Mesodermal cell (in vitro differentiated cells): Measurements from ENCODE around the gene POU6F1.

Experiments
- H3K27ac ChIP-seq: 2 replicates; pipeline ENCODE4 v1.7.0; 2013; ENCODE audit warnings: mild to moderate bottlenecking, low read depth, low read length, moderate library complexity; ENCODE audit not compliant: severe bottlenecking
- H3K36me3 ChIP-seq: 2 replicates; pipeline ENCODE4 v1.7.1; 2013; ENCODE audit warnings: mild to moderate bottlenecking, low read length, moderate library complexity; ENCODE audit not compliant: control insufficient read depth, insufficient read depth
- H3K4me1 ChIP-seq: one replicate; pipeline ENCODE4 v1.7.1; 2013; ENCODE audit warnings: mild to moderate bottlenecking, low read length; ENCODE audit not compliant: insufficient read depth, control insufficient read depth, poor library complexity, severe bottlenecking
- H3K4me3 ChIP-seq: 2 replicates; pipeline ENCODE4 v1.7.0; 2013; ENCODE audit warnings: low read length, control low read depth, mild to moderate bottlenecking; ENCODE audit not compliant: insufficient read depth, poor library complexity, severe bottlenecking; ENCODE audit errors: extremely low read depth
- H3K9me3 ChIP-seq: 2 replicates; pipeline ENCODE4 v1.7.1; 2013; ENCODE audit warnings: mild to moderate bottlenecking, low read length, moderate library complexity; ENCODE audit not compliant: control insufficient read depth
- WGBS, 2 experiments: methylation state at CpG; one replicate each; pipeline ENCODE4 v1.1.5; 2013; ENCODE audit warnings: missing lambda C conversion rate in 2 of 2; ENCODE audit not compliant: insufficient coverage in 2 of 2; 5-methylcytosine and 5-hydroxymethylcytosine counted together

Gene POU6F1

DNA sequence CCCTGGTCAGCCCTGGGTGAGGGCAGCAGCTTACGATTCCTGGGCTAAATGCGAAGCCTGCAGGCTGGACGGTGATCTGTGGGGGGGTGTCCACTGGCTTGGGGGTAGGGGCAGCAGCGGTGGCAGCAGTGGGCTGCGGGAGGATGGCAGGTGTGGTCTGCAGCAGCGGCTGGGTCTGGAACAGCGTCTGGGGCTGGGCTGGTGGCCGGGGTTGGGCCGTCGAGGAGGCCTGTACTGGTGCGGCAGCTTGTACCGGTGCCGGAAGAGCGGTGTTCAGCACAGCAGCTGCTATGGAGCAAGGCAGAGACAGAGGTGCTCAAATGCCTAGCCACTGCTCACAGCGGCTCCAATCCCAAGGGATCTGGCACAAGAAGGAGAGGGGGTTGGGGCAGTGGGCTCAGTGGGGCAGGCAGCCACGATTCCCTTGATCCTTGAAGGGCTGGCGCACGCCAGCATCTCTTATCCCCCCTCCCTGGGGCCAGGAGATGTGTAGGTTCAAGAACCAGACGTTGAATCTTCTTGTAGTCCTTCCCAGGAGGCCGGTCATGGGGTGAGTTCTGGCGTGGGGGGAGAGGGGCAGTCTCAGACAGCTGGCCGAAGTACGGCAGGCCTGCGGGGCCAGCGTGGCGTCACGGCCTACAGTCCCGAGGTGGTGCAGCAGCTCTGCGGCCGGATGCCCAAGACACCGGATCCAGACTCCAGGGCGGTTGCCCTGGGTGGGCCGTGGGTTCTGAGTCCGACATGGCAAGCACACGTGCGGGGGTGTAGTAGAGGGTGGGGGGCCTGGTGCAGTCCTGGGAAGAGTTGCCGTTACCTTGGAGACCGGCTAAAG lies 19.9 kb downstream of the POU6F1 start:
- H3K4me1 ChIP-seq: no peaks in the 10 kb centered on the region
- H3K9me3 ChIP-seq: no peaks in the 10 kb centered on the region
- no peak overlapping the region for H3K27ac ChIP-seq
- no peak overlapping the region for H3K4me3 ChIP-seq
- H3K36me3 ChIP-seq: no peaks in the 10 kb centered on the region
- WGBS, 2 experiments: 93 to 95% methylated on average over 27 to 37 of the region's 38 CpGs

- no peak overlapping the region for H3K4me3 ChIP-seq
- no peaks in the 10 kb centered on the region for H3K4me1 ChIP-seq
- no peaks in the 10 kb centered on the region for H3K36me3 ChIP-seq
- no peaks in the 10 kb centered on the region for H3K9me3 ChIP-seq
- H3K27ac ChIP-seq: no peak overlapping the region
- 96 to 99% methylated on average over 7 to 9 of the region's 9 CpGs for WGBS, 2 experiments
These were observed 21.3 kb downstream of the POU6F1 start for GRCh38 chr12:51196547-51196946.

GRCh38 chr12:51195841-51196240 lies 22.0 kb downstream of the POU6F1 start:
- H3K27ac ChIP-seq: no peak overlapping the region
- H3K9me3 ChIP-seq: no peaks in the 10 kb centered on the region
- H3K36me3 ChIP-seq: no peaks in the 10 kb centered on the region
- WGBS, 2 experiments: 87 to 100% methylated on average over 4 to 7 of the region's 7 CpGs
- no peaks in the 10 kb centered on the region for H3K4me1 ChIP-seq
- H3K4me3 ChIP-seq: no peak overlapping the region

- no peaks in the 10 kb centered on the region for H3K4me1 ChIP-seq
- WGBS, 2 experiments: 93 to 95% methylated on average over 4 to 5 of the region's 5 CpGs
- H3K36me3 ChIP-seq: no peaks in the 10 kb centered on the region
- H3K4me3 ChIP-seq: no peak overlapping the region
- H3K9me3 ChIP-seq: no peaks in the 10 kb centered on the region
- no peak overlapping the region for H3K27ac ChIP-seq
These were observed 25.6 kb downstream of the POU6F1 start for GRCh38 chr12:51192284-51192671.

GRCh38 chr12:51191516-51192283 lies 26.2 kb downstream of the POU6F1 start:
- Histone ChIP-seq H3K27ac (no peak overlapping the region), H3K9me3 (no peaks in the 10 kb centered on the region), H3K4me3 (no peak overlapping the region), H3K4me1 (no peaks in the 10 kb centered on the region), H3K36me3 (no peaks in the 10 kb centered on the region)
- WGBS, 2 experiments: 85 to 88% methylated on average over 4 to 10 of the region's 12 CpGs

DNA sequence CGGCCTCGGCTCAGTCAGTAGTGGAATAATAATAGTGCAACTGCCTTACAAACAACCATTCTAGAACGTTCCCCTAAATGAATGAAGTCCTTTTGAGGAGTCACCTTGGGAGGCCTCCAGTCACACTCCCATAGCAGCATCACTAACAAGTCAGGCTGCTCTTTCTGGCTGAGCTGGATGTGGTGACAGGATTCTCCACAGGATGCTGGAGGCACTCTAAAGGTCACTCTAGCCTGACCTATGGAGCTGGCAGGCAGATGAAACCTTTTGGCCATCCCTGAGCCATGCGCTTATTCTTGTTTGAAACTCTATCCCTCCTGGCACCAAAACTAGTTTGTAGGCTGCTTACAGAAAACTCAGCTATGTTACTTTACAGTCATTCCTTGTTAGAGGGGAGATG lies 27.0 kb downstream of the POU6F1 start:
- no peaks in the 10 kb centered on the region for H3K9me3 ChIP-seq
- H3K27ac ChIP-seq: no peak overlapping the region
- 94 to 100% methylated on average over 1 to 3 of the region's 4 CpGs for WGBS, 2 experiments
- H3K36me3 ChIP-seq: no peaks in the 10 kb centered on the region
- no peaks in the 10 kb centered on the region for H3K4me1 ChIP-seq
- no peak overlapping the region for H3K4me3 ChIP-seq

DNA sequence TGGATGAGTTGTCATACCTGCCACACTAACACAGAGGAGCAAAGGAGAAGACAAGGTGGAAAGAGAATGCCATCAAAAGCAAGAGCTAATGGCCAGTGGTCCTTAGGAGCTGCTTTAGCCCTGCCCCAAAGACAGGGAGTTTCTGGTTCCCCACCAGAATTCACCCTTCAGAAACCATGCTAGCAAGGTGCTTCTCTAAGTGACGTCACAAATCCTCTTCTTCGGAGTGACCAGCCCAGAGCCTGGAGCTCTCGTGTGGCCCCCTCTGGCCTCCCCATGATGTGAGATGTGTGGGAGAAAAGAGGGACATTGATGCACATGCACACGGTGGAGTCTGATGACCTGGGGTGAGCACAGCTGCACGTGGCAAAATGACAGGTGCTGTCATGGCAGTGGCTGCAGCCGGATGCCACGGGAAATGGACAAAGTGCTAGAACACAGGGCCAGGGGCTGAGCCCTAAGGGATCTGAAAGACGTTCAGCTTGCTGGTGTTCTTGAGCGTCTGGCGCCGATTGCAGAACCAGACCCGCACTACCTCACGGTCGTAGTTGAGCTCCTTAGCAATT lies 28.0 kb downstream of the POU6F1 start:
- Histone ChIP-seq H3K36me3 (no peaks in the 10 kb centered on the region), H3K9me3 (no peaks in the 10 kb centered on the region), H3K27ac (no peak overlapping the region), H3K4me1 (no peaks in the 10 kb centered on the region), H3K4me3 (no peak overlapping the region)
- WGBS, 2 experiments: 90 to 95% methylated on average over 14 of the region's 14 CpGs

DNA sequence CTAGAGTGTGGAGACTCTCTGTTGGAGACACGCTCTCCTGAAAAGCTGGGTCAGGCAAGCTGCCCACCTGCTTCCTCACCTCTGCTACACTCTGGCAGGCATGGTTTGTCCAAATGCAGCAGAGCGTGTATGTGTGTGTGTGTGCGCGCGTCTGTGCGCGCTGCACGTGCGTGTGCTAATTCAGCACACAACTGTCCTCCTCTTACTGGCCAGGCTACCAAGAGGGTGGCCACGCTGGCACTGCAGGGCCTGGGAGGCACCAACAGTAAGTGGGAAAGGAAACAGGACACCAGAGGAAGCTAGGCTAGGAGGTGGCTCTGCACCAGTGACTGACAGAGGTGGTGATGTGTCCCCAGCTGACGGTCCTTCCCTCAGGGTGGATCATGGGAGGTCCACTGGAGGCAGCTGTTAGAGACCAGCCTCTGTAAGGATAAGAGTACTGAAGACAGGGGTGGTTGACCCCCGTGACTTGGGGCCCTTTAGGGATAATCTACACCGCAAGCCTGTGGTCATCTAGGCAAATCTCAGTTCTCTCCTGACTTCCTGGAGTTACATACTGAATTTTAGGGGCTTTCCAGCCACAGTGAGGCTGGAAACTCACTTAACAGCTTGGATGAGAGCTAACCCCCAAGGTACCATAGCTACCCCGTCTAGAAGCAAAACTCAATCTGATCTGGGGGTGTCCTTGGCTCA lies 29.4 kb downstream of the POU6F1 start:
- no peak overlapping the region for H3K27ac ChIP-seq
- H3K4me3 ChIP-seq: no peak overlapping the region

GRCh38 chr12:51187370-51187987 lies 30.4 kb downstream of the POU6F1 start:
- Histone ChIP-seq H3K4me3 (no peak overlapping the region), H3K9me3 (no peaks in the 10 kb centered on the region), H3K4me1 (no peaks in the 10 kb centered on the region), H3K36me3 (no peaks in the 10 kb centered on the region), H3K27ac (no peak overlapping the region)
- WGBS, 2 experiments: 76 to 90% methylated on average over 3 to 4 of the region's 5 CpGs

More for the DNA sequence above, 29.4 kb downstream of the POU6F1 start:
- Histone ChIP-seq H3K36me3 (no peaks in the 10 kb centered on the region), H3K4me1 (no peaks in the 10 kb centered on the region), H3K9me3 (no peaks in the 10 kb centered on the region)
- WGBS, 2 experiments: 87 to 97% methylated on average over 5 to 12 of the region's 14 CpGs

DNA sequence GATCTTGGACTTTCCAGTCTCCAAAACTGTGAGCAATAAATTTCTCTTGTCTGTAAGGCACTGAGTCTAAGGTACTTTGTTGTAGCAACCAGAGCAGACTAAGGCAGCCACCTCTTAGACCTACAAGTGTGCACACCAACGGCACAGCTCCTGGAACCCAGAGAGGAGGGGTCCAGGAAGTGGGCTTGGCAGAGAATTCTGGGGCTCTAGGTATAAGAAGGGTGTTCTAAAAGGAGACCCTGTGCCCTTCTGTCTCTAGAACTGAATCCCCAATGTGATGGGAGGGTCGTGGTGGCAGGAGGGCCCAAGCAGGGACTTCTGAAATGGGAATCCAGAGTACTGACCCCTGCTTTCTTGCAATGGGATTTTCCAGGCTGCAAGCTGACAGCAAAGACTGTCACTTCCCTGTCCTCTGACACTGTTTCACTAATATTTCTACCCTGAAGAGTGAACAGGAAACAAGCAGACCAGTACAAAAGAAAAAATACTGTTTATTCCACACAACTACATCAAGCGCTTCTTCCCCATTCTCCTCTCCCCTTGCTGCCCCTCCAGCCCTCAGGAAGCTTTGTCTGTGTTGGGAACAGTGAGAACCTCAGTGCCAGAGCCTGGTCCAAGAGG lies 31.3 kb downstream of the POU6F1 start:
- H3K36me3 ChIP-seq: no peaks in the 10 kb centered on the region

More for the DNA sequence above, 31.3 kb downstream of the POU6F1 start:
- Histone ChIP-seq H3K4me3 (no peak overlapping the region), H3K9me3 (no peaks in the 10 kb centered on the region), H3K27ac (no peak overlapping the region), H3K4me1 (no peaks in the 10 kb centered on the region)
- WGBS, 2 experiments: 83% methylated on average over 2 of the region's 3 CpGs; no CpG with 5 or more reads in 1 of the 2 experiments
